NCI-H2107 treated with DMSO at 0.1 percent for 48 hours (cell line): ENCODE data around the gene BMPR1B.

Experiments
- DNase-seq: peaks from one replicate; lab custom pipeline; 2025; ENCODE audit not compliant: unreplicated experiment; lab: John Stamatoyannopoulos, UW

Gene BMPR1B

DNA sequence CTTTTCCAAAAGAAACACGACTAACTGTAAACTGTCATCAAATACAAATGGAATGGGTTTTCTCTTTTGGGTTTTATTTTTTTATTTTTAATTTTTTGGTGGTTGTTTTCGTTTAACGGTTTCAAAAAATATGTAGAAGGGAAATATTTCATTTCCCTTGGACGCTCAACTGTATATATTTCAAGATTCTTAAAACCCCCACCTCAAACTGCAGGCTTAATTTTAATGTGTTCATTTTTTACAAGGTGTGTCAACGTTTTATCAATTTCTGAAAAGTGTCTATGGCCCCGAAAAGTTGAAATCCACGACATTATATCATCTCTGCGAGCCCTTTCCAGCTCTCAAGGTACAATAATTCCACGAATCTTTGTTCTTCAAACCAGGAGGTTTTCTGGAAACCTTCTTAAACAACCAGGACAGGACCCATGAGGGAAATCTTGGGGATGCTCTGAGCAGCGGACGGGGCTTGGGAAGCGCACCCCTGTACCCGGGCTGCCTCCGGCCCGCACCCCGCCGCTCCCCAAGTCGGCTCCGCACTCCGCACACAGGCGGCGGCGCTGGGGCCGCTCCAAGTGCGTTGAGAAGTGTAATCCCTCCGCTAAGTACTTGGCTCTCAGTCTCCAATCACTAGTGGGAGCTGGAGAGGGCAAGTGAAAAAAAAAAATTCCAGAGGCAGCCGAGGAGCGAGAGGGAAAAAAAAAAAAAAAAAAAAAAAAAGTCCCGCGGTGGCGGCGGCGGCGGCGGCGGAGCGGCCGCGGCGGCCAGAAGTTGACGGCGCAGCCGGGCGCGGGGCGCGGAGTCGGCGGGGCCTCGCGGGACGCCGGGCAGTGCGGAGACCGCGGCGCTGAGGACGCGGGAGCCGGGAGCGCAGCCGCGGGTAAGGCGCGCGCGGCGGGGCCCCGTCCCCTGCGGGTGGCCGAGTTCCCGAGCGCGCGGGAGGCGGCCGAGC lies at the start of gene BMPR1B:
TSS of gene BMPR1B (plus strand) at position 764 of the 949 bp plus-strand sequence. CDS start 346,470 bp downstream, outside the sequence.
- DNase-seq = no peak

- no peak for DNase-seq
Measured at GRCh38 chr4:94711635-94712034, 46.1 kb upstream of the BMPR1B start.

DNA sequence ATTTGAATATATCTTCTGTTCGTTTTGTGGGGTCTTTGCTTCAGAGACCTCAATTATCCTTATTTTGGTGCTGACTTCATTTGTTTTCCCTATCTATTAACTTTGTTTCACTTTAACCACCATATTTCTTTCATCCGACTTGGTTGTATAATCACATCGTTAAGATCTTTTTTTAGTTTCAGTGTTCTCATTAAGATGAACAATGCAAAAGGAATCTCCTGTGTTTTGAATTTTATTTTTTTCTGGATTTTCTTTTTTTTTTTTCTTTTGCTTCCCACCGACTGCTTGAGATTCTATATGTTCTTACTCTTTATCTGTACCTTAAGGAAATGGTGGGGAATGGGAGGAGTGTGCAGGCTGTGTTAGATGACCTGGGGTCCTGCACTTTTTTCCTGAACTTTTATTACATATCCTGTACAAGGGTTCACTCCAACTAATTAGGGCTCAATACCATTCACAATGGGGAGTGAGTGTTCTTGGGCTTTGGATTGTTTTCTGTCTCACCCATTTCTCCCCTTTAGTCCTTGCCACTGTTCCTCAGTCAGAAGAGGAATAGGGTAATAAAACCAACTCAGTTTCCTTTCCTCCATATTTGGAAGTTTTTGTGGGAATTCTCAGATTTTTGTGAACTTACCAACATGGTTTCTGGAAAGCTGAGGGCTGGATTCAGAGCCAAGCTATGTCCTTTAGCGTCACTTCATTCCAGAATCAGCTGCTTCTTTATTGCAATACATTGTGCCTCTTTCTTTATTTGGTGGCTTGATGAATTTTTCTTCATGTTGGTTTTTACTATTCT lies 43.2 kb upstream of the BMPR1B start:
- no peak for DNase-seq

GRCh38 chr4:94715726-94716125 lies 42.0 kb upstream of the BMPR1B start:
- no peak for DNase-seq

DNA sequence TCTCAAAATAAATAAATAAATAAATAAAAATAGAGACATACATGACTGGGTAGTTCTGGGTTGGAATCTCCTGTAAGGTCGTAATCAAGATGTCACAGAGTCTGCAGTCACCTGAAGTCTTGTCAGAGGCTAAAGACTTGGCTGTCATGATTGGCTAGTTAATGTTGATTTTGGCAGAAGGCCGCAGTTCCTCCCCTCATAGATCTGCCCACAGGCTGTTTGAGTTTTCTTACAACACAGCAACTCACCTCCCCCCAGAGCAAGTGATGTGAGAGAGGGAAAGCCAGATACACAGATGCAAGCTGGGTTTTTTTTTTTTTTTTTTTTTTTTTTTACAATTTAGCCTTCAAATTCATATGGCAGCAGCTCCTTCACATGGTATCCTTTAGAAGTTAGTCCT lies 36.4 kb upstream of the BMPR1B start:
- no peak for DNase-seq

- no peak for DNase-seq
Measured at GRCh38 chr4:94722270-94722669, 35.5 kb upstream of the BMPR1B start.

DNA sequence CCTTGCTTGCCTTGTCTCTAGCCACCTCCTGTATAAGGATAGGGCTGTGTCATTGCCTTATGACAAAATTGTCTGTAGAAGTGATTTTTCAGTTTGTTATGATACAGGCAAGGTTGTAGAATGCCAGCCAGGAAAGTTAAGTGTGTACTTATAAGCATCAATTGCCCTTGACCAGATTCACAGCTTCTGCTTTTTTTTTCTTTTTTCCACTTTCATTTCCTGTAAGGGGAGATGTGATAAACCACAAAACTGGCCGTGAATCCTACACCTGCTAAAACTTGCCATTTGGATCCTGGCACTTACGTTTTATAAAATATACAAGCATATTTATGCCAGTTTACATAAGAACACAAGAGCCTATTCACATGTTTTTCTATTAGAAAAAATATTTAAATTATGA lies 35.0 kb upstream of the BMPR1B start:
- no peak for DNase-seq

- no peak for DNase-seq
Measured at GRCh38 chr4:94724016-94724790, 33.6 kb upstream of the BMPR1B start.

DNA sequence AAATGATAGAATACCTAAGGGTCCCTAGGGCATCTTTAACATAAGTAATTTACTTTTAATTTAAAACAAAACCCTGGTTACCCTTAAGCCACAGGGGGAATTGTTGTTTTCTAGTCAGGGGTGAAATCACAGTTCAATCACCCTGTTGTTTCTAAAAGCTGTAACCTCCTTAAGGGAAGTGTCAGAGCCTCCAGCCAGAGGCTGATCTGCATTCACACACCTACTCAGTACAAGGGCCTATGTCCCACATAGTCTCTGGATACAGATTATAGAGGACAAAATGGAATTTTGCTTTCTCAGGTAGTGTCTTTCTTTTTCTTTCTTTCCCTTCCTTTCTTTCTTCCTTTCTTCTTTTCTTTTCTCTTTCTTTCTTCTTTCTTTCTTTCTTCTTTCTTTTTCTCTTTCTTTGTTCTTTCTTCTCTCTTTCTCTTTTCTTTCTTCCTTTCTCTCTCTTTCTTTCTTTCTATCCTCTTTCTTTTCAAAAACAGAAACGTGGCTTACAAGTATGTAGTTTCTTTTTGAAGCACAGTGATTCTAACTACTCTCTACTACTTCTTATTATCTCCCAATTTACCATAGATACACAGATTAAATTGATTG lies 31.1 kb upstream of the BMPR1B start:
- no peak for DNase-seq

DNA sequence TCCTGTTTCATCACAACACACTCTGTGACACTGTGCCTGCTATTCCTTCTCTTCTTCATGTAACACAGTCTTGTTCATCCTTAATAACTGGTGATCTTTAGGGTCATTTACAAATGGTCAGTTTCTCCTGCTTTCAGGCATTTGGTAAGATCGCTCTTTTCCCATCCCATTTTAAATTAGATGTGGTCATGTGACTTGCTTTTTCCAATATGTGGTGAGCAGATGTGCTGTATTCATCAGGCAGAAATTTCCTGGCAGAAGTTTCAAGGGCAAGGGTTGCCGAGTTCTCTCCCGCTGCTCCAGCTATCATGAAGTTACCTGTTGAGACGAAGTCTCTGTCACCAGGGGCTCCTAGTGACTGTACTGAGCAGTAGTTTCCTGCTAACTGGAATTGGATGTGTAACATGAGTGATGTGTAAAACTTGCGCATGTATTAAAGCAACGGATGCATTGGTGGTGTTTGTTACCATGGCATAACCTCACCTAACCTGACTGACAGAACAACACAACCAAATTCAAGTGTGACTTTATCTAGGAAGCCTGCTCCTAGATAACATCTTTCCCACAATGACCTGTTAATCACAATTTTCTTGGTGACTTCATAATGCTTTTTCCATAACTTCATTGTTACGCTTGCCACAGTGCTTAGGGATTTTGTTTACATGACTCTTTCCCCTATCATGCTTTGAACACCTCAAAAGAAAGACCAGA lies 29.5 kb upstream of the BMPR1B start:
- no peak for DNase-seq

DNA sequence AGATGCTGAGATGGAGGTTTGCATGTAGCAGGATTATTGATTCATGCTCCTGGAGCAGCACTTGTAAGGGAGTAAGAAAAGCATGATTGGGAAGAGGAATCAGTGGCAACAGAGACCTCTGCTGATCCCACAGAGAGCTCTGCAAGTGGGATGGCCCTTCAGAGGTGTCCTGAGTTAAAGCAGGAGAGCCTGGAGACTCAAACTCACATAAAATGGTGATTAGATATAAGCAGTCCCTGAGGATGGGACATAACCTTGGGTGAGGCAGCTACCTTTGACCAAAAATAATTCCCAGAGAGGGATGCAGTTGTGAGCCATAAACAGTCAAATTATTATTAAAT lies 25.4 kb upstream of the BMPR1B start:
- DNase-seq = no peak

DNA sequence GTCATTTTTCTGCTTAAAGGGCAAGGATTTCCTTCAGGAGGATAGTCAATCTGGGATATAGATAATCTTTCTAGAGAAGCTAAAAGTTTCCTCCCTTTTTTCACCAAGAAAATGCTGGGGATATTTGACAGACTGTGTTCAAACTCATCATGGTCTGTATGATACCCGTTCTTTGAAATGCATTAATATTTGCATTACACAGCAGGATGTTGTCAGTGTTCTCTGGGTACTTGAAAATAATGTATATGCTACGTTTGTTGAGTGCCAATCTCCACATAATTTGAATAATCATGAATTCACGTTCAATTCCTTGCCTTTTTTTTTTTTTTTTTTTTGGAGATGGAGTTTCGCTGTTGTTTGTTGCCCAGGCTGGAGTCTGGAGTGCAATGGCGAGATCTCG lies 18.0 kb upstream of the BMPR1B start:
- no peak for DNase-seq

DNA sequence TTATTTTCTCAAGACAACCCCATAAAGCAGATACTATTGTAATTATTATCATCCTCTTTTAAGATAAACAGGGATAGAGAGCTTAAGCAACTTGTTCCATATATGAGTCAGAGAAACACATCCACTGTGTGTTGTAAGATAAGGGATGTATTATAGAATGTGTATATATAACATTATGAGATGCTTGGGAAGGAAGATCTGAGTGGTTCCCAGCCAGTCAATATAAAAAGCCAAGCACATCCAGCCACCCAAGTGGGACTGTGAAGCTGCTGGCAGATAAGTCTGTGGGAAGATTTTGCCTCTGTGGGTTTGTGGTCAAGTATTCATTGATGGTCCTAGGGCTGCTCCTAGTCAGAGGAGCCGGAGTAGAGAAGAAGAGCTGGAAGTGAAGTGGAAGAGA lies 16.5 kb upstream of the BMPR1B start:
- no peak for DNase-seq

GRCh38 chr4:94743838-94744237 lies 13.9 kb upstream of the BMPR1B start:
- DNase-seq = no peak

DNA sequence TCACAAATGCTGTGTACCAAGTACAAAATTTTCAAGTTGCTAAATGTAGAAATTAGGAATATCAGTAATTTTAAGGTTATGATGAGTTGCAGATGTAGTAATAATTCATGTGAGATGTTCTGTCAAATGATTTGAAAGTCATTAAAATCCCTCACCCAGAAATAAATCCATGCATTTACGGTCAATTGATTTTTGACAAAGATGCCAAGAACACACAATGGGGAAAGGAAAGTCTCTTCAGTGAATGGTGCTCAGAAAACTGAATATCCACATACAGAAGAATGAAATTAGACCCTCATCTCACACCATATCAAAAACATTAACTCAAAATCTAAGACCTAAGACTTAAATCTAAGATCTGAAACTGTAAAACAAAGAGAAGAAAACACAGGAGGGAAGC lies 12.9 kb upstream of the BMPR1B start:
- DNase-seq = no peak

DNA sequence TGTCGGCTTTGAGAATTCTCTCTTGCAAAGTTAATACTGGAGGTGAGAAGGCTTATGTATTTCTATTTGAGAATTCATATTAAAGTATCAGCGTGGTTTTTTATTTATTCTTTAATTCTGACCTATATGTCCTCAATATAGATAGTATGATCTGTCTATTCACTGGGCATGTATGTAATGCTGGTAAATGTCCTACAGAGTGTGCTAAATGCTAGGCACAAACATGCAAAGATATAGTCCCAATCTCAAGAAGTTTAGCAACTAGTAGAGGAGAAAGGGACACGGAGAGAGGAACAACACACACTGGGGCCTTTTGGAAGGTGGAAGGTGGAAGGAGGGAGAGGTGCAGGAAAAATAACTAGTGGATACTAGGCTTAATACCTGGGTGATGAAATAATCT lies 11.0 kb upstream of the BMPR1B start:
- no peak for DNase-seq

DNA sequence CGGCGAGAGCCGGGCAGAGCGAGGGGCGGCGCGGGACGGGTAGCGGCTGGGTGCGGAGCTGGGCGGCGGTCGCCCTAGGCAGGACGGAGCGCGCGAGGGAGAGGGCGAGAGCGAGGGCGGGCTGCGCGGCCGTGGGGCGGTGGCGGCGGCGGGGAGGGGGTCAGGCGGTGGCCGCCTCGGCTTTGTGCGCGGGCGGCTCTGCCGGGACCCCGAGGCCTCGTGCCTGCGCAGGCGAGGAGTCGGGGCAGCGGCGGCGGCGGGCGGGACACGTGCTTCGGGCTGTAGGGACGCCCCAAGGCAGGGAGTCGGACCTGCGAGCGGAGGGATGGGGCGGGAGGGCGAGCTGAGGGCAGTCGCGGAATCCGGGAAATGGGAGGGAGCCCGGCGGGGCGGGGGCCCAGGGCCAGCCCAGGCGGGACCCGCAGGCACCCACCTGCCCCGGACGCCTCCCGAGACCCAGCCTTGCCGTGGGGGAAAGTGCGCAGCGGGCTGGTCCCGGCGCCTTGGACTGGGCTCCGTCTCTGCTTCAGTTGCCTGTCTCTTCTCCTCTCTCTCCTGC lies 465 bp downstream of the BMPR1B start:
- no peak for DNase-seq

- no peak for DNase-seq
Measured at GRCh38 chr4:94758700-94759399, 1.1 kb downstream of the BMPR1B start.

DNA sequence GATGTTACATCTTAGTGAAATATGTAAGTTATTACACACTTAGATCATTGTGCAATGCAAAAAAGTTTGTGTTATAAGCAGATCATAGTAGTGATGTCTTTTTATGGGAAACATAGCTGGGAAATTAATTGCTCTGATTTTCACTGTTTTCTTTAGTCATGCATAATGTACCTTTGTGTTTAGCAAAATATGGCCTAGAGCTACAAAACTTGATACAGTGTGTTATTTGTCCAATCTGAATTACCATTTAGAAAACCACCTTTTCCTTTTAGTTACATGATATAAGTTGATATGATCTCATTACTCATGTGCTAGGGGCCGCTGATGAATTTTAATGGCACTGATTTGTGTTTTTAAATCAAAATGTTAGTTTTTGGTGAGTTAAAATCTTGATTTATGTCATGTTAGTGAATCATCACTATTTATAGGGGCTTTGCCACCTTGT lies 2.0 kb downstream of the BMPR1B start:
- DNase-seq = no peak
